Measurements from ENCODE around the gene LDLRAD3. TPM values are rescaled to one million over a fixed set of nuclear protein-coding genes. Genes with fewer than 3 reads are reported as not detected.

Gene LDLRAD3
- total and polyA plus RNA-seq, 3 donors from 2014 or later, result 7.1 to 14.6 (median 12.0) TPM

DNA sequence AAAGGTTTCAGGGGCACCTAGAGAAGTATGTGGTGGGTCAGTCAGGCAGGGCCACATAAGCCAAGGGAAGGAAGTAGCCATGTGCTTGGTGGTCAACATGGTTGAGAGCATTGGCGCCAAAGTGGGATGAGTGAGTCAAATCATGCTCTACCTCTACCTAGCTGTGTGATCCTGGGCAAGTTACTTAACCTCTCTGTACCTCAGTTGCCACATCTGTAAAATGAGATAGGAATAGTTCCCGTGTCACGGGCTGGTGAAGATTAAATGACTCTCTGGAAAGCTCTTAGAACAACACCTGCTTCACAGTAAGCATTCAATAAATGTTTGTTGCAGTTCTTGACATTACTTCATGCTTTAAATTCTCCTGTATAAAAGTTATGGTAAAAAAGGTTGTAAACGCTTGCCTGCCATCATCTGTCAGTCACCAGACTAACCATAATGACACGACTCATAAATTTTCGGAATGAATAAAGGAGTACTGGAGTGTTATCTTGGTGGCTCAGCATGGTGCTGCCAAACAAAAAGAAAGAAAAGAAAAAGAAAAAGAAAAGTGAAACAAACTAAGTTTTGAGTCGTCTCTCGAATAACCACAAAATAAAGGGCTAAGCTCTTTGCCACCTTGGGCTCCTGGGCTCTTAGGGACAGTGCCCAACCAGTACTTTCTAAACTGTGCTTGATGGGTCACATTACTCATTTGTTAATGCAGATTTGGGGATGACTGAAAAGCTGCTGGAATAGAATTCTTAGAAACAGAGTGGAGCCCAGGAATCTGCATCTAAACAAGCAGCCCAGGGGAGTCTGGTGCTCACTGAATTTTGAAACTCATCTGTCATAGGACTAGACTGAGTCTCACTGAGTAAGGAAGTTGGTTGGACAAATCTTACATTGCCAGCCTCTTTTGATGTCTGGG is 107.6 kb downstream of the LDLRAD3 start:
- H3K36me3 ChIP-seq (ENCODE audit: low read depth, missing control alignments), result no peaks in the 10 kb centered on the region
- TF ChIP-seq, protein P1, sequence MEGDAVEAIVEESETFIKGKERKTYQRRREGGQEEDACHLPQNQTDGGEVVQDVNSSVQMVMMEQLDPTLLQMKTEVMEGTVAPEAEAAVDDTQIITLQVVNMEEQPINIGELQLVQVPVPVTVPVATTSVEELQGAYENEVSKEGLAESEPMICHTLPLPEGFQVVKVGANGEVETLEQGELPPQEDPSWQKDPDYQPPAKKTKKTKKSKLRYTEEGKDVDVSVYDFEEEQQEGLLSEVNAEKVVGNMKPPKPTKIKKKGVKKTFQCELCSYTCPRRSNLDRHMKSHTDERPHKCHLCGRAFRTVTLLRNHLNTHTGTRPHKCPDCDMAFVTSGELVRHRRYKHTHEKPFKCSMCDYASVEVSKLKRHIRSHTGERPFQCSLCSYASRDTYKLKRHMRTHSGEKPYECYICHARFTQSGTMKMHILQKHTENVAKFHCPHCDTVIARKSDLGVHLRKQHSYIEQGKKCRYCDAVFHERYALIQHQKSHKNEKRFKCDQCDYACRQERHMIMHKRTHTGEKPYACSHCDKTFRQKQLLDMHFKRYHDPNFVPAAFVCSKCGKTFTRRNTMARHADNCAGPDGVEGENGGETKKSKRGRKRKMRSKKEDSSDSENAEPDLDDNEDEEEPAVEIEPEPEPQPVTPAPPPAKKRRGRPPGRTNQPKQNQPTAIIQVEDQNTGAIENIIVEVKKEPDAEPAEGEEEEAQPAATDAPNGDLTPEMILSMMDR (IDR thresholded peaks at IDR 0.05), result no peak
- no peak for TF ChIP-seq POLR2A (IDR thresholded peaks at IDR 0.05)
- WGBS, 2 donors, result 87 to 92% methylated on average over 8 of the region's 8 CpGs
- no peak overlapping the region for H3K4me3 ChIP-seq
- H3K27ac ChIP-seq, result no peak overlapping the region
- no peaks in the 10 kb centered on the region for H3K9me3 ChIP-seq
- DNase-seq, result no peak
- H3K4me1 ChIP-seq, result peaks cover 3% of the 10 kb centered on the region
- H3K27me3 ChIP-seq, result no peaks in the 10 kb centered on the region
- intact Hi-C loops (cut with DNase I; ENCODE audit: low total_unique reads), result no loop called here

DNA sequence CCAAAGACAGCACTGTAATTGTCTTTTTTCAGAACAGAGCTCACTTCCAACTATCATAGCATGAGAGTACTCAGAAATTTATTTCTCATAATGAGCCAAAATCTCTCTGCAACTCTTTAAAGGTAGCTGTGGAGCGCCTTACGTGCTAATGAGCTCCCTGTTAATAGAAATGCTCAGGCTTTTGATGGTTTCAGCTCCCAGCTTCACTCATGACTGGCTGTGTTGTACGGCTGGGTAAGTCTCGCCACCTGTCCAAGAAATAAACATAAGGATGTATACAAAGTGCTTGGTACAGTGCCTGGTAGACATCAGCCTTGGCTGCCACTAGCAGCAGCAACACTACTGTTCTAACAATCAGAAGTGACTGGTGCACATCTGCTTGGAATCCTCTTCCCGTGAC is 109.4 kb downstream of the LDLRAD3 start:
- H3K36me3 ChIP-seq (ENCODE audit: low read depth, missing control alignments), result no peaks in the 10 kb centered on the region
- H3K4me3 ChIP-seq, result no peak overlapping the region
- no peaks in the 10 kb centered on the region for H3K27me3 ChIP-seq
- DNase-seq, result no peak
- peaks cover 9% of the 10 kb centered on the region for H3K4me1 ChIP-seq
- H3K27ac ChIP-seq, result no peak overlapping the region
- H3K9me3 ChIP-seq, result no peaks in the 10 kb centered on the region
- TF ChIP-seq, protein P1 (IDR thresholded peaks at IDR 0.05), result no peak
- TF ChIP-seq POLR2A (IDR thresholded peaks at IDR 0.05), result no peak
- intact Hi-C loops (cut with DNase I; ENCODE audit: low total_unique reads), result no loop called here
- 96% methylated on average over 3 to 5 of the region's 5 CpGs for WGBS, 2 donors

DNA sequence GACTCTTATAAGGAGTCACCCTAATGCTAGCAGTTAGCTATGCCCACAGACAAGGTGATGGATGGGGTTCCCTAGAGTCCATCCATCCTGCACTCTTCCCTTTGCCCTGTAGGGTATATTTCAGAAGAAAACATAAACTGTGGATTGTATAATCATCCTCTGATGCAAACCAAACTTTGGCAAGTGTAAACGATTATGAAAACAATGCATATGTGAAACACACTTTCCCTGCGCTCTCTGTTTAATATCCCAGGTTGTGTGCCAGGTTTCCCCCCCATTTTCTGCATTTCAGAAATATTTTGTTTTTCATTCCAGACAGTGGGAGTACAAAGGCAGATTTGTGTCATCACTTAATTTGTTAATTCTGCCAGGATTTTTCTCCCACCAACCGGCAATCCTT is 110.0 kb downstream of the LDLRAD3 start:
- no peak for DNase-seq
- Histone ChIP-seq H3K36me3 (ENCODE audit: low read depth, missing control alignments) (no peaks in the 10 kb centered on the region), H3K27ac (no peak overlapping the region), H3K27me3 (no peaks in the 10 kb centered on the region), H3K4me1 (peaks cover 6% of the 10 kb centered on the region), H3K9me3 (no peaks in the 10 kb centered on the region), H3K4me3 (no peak overlapping the region)
- 53 to 69% methylated on average over 3 of the region's 3 CpGs for WGBS, 2 donors
- intact Hi-C loops (cut with DNase I; ENCODE audit: low total_unique reads), result no loop called here
- TF ChIP-seq, protein P1 (IDR thresholded peaks at IDR 0.05), result no peak
- TF ChIP-seq POLR2A (IDR thresholded peaks at IDR 0.05), result no peak

DNA sequence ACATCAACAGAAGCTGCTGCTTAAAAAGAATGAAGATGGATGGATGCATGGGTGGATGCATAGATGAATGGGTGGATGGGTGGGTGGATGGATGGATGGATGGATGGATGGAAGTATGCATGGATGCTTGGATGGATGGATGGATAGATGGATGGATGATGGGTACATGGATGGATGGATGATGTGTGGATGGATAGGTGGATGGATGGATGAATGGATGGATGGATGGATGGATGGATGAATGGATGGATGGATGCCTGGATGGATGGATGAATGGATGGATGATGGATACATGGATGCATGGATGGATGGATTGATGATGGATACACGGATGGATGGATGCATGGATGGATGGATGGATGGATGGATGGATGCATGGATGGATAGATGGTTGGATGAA is 110.8 kb downstream of the LDLRAD3 start:
- no peaks in the 10 kb centered on the region for H3K9me3 ChIP-seq
- no peak overlapping the region for H3K4me3 ChIP-seq
- DNase-seq, result no peak
- peaks cover 6% of the 10 kb centered on the region for H3K4me1 ChIP-seq
- TF ChIP-seq, protein P1 (IDR thresholded peaks at IDR 0.05), result no peak
- no peak for TF ChIP-seq POLR2A (IDR thresholded peaks at IDR 0.05)
- no peak overlapping the region for H3K27ac ChIP-seq
- no peaks in the 10 kb centered on the region for H3K36me3 ChIP-seq (ENCODE audit: low read depth, missing control alignments)
- H3K27me3 ChIP-seq, result no peaks in the 10 kb centered on the region
- intact Hi-C loops (cut with DNase I; ENCODE audit: low total_unique reads), result no loop called here
- WGBS, 2 donors, result 83 to 87% methylated on average over 1 of the region's 1 CpG
